HG03439 (cell line): ENCODE measurements around the gene TMEM259.

ENCODE experiments used
- ATAC-seq: cut with Tn5 transposase; IDR thresholded peaks from one replicate; pipeline ENCODE4 v1.9.1; 2021; ENCODE audit warnings: mild to moderate bottlenecking, moderate library complexity; ENCODE audit not compliant: unreplicated experiment

The TMEM259 gene

GRCh38 chr19:990746-991145, 30.2 kb downstream of the TMEM259 start:
- no peak for ATAC-seq

DNA sequence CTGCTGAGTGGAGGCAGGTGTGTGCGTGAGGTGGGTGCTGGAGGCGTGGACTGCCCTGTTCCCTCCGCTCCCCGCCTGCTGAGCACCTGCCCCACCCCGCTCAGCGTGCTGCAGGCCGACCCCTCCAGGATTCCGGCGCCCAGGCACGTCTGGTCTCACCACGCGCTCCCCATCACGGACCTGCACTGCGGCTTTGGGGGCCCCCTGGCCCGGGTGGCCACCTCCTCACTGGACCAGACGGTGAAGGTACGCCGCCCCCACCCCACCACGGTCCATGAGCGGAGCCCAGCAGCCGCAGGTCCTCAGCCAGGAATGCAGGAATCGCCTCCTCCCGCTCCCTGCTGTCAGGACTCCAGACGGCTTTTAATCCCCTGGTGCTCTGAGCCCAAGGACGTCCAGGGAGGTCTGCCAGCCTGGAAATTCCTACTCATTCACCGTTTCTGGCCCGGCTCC, 30.8 kb downstream of the TMEM259 start:
- no peak for ATAC-seq

DNA sequence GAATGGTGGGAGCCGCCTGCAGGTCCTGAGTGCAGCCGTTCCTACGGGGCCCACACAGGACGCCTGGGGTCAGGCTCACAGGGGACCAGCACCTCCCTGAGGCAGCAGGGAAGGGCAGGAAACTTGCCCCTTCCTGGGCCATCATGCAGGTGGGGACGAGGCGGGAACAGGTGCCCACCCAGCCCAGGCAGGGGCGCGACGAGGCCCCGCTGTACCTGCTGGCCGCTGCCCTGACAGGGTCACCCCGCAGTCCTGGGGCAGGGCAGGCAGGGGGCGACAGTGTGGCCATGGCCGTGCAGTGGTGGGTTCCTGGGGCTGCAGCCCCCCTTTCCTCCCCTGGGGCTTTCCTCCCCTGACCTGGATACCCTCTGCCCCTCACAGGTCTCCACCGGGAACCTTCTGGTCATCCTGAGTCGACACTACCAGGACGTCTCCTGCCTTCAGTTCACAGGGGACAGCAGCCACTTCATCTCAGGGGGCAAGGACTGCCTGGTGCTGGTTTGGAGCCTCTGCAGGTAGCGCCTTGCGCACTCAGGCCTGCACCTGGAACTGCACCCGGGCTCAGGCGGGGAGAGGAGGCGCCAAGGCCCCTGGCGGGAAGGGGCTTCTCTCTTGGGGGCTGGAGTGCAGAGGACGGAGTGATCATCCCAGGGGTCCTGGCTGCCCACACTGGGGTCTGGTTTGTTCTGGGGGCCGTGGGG, 31.4 kb downstream of the TMEM259 start:
- ATAC-seq: no peak

DNA sequence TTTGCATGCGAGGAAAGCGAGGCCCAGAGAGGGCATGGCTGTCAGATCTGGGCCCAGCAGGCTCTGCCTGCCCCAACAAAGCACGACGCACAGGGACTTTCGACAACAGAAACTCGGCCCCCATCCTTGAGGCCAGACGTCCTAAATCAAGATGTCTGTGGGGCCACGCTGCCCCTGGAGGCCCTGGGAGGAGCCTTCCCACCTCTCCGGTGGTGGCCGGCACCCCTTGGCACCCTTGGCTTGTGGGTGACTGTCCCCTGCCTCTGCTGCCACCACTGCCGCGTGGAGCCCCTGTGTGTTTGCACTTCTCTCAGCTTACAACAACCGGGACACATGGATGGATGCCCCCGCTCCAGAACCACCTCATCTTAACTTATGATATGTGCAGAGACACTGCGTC, 32.4 kb downstream of the TMEM259 start:
- no peak for ATAC-seq

DNA sequence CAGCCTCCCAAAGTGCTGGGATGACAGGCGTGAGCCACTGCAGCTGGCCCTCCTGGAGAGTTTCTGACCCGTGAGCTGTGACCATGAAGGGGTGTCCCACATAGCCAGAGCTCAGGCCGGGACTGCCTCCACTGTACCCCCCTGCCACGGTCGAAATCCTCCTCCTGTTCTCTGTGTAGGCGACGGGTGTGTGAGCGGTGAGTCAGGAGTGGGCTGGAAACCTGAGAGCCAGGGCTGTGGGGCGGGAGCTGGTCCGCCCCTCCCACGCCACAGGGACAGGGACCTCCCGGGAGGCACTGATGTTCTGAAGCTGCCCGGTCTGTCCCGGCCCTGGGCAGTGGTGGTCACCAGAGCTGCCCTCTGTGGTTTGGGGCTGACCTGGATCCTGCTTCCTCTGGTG, 32.8 kb downstream of the TMEM259 start:
- no peak for ATAC-seq

DNA sequence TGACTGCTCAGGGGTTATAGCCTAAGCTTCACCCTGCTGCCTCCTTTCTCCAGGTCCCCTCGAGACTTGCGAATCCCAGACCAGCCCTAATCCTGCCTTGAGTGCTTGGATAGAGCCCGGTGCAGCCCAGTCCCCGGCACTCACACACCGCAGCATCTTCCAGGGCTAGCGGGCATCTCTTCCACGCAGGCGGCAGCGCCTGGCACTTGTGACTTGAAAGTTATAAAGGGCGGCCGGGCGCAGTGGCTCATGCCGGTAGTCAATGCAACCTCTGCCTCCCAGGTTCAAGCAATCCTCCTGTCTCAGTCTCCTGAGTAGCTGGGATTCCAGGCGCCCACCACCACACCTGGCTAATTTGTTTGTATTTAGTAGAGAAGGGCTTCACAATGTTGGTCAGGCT, 34.8 kb downstream of the TMEM259 start:
- ATAC-seq: no peak

DNA sequence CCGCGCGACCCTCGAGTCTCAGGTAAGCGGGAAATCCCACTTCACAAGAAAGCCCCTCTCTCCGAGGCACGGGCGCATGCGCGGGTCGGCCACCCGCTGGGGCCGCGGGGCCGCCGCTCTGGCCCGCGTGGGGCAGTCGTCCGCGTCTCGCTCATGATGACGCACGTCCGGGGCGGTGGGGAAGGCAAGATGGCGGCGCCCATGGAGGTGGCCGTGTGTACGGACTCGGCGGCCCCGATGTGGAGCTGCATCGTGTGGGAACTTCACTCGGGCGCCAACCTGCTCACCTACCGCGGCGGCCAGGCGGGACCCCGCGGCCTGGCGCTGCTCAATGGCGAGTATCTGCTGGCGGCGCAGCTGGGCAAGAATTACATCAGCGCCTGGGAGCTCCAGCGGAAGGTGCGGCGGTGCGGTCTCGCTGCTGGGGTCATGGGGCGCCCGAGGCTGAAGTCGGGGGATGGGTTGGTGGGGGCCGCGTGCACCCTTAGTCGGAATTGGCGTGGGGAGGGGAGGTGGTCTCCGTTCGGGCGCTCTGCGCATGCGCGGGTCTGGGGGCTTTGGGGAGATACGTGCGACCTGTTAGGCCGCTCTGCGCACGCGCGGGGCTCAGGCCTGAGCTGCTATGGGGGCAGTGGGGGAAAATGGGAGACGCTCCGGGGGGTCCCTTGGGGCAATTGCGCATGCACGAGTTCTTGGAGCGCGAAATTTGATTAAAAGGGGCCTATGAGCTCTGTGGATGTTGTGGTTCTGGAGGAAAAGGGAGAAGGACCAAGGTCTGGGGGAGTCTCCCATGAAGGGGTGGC, 36.6 kb downstream of the TMEM259 start, which contains the start of gene WDR18:
WDR18 (plus strand) TSS at position 181 of the 803 bp plus-strand sequence; CDS start at position 190, 9 bp downstream.
- ATAC-seq: peak; percentile 74

DNA sequence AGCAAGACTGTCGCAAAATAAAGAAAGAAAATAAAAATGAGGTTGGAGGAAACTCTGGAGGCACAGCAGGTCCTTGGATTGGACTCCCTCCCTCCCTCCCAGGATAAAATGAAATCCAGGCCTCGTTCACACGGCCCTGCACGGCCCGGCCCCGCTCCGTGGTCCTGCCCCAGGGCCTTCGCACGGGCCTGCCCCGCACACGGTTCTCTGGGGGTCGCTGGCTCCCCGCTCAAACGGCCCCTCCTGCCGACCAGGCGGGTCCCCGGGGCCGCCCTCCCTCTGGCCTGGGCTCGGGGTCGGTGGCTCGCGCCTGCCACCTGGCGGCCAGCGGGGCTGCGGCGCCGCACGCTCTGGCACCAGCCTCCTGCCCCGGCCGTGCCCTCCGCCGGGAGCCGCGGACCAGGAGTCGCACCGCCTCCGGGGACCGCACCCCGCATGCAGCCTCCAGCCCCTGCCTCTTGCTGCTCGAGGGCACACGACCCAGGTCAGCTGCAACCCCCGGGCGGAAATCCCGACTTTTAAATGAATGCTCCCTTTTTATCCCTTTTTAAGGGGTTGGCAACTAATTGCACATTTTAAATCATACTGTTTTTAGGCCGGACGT, 38.3 kb downstream of the TMEM259 start:
- peak; percentile 44 for ATAC-seq

DNA sequence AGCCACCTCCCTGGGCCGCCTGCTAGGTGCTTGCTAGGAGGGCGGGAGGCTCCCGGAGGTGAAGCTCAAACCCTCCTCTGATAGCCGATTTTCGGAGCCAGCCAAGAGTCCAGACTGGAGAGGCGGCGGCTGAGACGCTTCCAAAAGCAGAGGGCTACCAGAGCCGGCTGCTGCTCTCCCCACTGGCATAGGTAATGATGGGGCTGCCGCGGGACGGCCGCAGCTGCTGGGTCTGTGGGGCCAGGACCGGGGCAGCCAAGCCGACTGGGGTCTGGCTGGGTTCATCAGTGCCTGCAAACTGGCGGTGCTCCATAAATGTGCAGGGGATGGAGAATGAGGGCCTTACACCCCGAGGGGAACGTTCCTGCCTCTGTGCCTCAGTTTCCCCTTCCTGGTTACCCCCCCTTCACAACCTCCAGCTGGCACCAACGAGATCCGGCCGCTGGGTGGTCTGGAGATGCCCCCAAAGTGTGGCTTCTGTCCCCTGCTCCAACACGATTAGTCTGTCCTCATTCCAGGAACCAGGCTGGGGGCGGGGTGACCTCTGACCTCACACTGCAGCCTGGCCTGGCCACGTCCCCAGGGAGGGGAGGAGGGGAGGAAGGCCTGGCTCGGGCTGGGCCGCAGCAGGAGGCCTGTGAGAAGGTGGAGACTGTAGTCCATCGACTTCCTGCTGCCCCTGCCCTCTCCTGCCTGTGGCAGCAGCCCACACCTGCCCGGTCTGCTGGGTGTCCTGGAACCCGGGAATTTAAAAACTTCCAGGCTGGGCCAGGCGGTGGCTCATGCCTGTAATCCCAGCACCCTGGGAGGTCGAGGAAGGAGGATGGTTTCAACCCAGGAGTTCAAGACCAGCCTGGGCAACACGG, 40.6 kb downstream of the TMEM259 start:
- no peak for ATAC-seq

DNA sequence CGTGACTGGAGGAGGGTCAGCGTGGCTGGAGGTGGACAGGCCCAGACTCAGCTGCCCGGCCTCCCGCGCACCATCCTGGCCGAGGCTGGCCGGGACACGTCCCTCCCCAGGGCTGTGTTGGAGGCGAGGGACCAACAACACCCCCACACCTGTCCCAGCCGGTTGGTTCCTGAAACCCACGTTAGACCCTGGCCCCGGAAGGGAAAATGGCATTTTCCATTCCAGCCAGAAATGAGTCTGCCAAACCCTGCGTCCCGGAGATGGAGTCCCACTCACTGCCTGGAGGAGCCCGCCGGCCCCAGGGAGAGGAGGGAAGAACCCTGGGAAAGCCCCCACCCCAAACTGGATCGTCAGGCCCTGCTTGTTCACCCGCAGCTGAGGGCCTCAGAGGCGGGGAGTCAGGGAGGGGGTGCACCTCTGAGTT, 41.6 kb downstream of the TMEM259 start:
- ATAC-seq: no peak

DNA sequence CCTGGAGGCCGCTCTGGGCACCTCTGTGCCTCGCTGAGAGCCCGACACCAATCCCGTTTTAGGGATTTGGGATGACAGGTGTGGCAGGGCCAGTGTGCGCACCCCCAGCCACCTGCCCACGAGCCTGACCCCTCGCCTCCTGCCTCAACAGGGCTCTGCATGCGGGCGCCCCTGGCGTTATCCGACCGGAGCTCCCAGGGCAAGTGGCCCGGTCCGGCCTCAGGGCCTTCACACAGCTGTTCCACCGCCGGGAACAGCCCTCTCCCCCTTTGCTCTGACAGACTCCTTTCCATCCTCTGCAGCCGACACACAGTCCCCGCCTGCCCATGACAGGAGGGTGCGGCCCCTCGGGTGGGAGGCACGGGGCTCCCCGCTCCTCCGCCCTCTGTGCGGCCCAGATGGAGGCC, 43.9 kb downstream of the TMEM259 start:
- no peak for ATAC-seq

GRCh38 chr19:976476-976875, 44.4 kb downstream of the TMEM259 start:
- ATAC-seq: no peak

DNA sequence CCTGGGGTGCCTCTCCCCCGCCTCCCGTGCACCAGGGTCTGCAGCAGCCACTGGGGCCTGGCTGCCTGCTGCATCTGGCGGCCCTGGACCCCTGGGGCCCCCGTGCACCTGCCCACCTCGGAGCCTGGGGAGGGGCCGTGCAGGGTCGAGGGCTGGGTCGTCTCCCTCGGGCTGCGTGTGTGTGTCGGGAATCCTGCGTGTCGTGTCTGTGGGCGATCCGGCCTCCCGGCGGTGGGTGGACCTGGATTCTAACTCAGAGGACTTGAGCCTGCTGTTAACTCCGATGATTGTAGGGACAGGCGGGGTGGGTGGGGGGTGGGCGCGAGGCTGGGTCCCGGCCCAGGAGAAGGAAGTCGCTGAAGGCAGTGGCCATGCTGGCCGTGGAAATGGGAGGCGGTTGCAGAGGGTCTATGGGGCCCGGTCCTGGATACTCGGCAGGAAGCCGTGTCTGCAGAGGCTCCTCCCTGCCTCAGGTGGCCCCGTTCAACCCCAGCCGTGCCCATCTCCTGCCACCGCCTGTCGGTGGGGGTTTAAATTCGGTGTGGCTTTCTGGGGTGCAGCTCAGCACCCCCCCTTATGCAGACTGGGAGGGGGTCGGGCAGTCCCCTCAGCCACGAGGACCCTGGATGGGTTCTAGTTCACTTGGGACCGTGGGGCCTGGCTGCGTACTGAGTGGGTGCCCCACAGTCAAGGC, 46.2 kb downstream of the TMEM259 start:
- ATAC-seq: no peak

GRCh38 chr19:973726-974563, 47.0 kb downstream of the TMEM259 start:
- ATAC-seq: no peak

GRCh38 chr19:972281-972680, 48.6 kb downstream of the TMEM259 start:
- no peak for ATAC-seq

- ATAC-seq: no peak
Observed at GRCh38 chr19:971795-972194, 49.1 kb downstream of the TMEM259 start.

GRCh38 chr19:970695-971094, 50.2 kb downstream of the TMEM259 start:
- ATAC-seq: no peak

- no peak for ATAC-seq
Observed at GRCh38 chr19:966485-967088, 54.3 kb downstream of the TMEM259 start.
